ENCODE measurements around the gene RXRA.

Gene RXRA

GRCh38 chr9:134458207-134459108, 132.2 kb downstream of the RXRA start:
- Histone ChIP-seq H2AK5ac (ENCODE audit: low read length, severe bottlenecking) (peak overlapping the region; percentile 46), H2BK15ac (ENCODE audit: low read depth, poor library complexity, severe bottlenecking) (peak overlapping the region; percentile 99), H2BK5ac (ENCODE audit: low read depth, low read length, poor library complexity, severe bottlenecking) (no peak overlapping the region), H3K79me1 (replicated peaks; ENCODE audit: low read length, poor library complexity, severe bottlenecking) (no peaks in the 10 kb centered on the region), H3K27ac (ENCODE audit: low read length, poor library complexity, severe bottlenecking) (no peak overlapping the region), H3K18ac (ENCODE audit: low read depth in 1 of 2, low read length in 2 of 2) (peak overlapping the region; percentile 90 to 97), H3K9me3 (ENCODE audit: control insufficient read depth, low read length) (peaks cover 11% of the 10 kb centered on the region), H3K4me3 (ENCODE audit: insufficient read depth in 1 of 2, low read depth in 1 of 2, low read length in 2 of 2) (no peak overlapping the region), H2AFZ (ENCODE audit: low read depth, low read length) (no peak overlapping the region), H2BK12ac (ENCODE audit: low read length in 2 of 2) (peak overlapping the region; percentile 97 to 100), H2BK120ac (ENCODE audit: low read depth, low read length) (peak overlapping the region; percentile 90), H4K91ac (ENCODE audit: low read length) (peak overlapping the region; percentile 99), H3K27me3 (ENCODE audit: control insufficient read depth in 1 of 2, insufficient read depth in 1 of 2, low read length in 2 of 2) (no peaks in the 10 kb centered on the region), H3K4me1 (ENCODE audit: control insufficient read depth, insufficient read depth, low read depth, low read length) (peaks cover 50% of the 10 kb centered on the region), H3K4ac (ENCODE audit: low read depth in 1 of 2, low read length in 2 of 2) (peak overlapping the region; percentile 90), H3K9ac (ENCODE audit: low read length) (peak overlapping the region; percentile 48), H3K23ac (ENCODE audit: low read length in 2 of 2) (peak overlapping the region in 1 of 2 experiments; percentile 40), H3K36me3 (ENCODE audit: control insufficient read depth in 1 of 2, insufficient read depth in 2 of 2, low read depth in 1 of 2, low read length in 2 of 2) (no peaks in the 10 kb centered on the region), H4K8ac (ENCODE audit: low read length) (peak overlapping the region; percentile 79), H3K4me2 (ENCODE audit: low read length, poor library complexity, severe bottlenecking) (no peak overlapping the region), H3K14ac (ENCODE audit: low read length in 2 of 2) (peak overlapping the region in 1 of 2 experiments; percentile 66)
- peak; percentile 94 for DNase-seq
- 56% methylated on average over 20 of the region's 20 CpGs for WGBS

GRCh38 chr9:134459164-134459563, 132.9 kb downstream of the RXRA start:
- Histone ChIP-seq H2BK12ac (ENCODE audit: low read length in 2 of 2) (peak overlapping the region; percentile 92 to 97), H3K79me1 (replicated peaks; ENCODE audit: low read length, poor library complexity, severe bottlenecking) (no peaks in the 10 kb centered on the region), H3K36me3 (ENCODE audit: control insufficient read depth in 1 of 2, insufficient read depth in 2 of 2, low read depth in 1 of 2, low read length in 2 of 2) (no peaks in the 10 kb centered on the region), H4K91ac (ENCODE audit: low read length) (peak overlapping the region; percentile 76), H3K9ac (ENCODE audit: low read length) (no peak overlapping the region), H3K23ac (ENCODE audit: low read length in 2 of 2) (no peak overlapping the region), H2BK15ac (ENCODE audit: low read depth, poor library complexity, severe bottlenecking) (peak overlapping the region; percentile 82), H2BK5ac (ENCODE audit: low read depth, low read length, poor library complexity, severe bottlenecking) (no peak overlapping the region), H3K4me2 (ENCODE audit: low read length, poor library complexity, severe bottlenecking) (no peak overlapping the region), H4K8ac (ENCODE audit: low read length) (no peak overlapping the region), H3K4ac (ENCODE audit: low read depth in 1 of 2, low read length in 2 of 2) (peak overlapping the region in 1 of 2 experiments; percentile 50), H3K4me3 (ENCODE audit: insufficient read depth in 1 of 2, low read depth in 1 of 2, low read length in 2 of 2) (no peak overlapping the region), H2BK120ac (ENCODE audit: low read depth, low read length) (peak overlapping the region; percentile 90), H3K18ac (ENCODE audit: low read depth in 1 of 2, low read length in 2 of 2) (peak overlapping the region; percentile 30 to 97), H3K27me3 (ENCODE audit: control insufficient read depth in 1 of 2, insufficient read depth in 1 of 2, low read length in 2 of 2) (no peaks in the 10 kb centered on the region), H3K4me1 (ENCODE audit: control insufficient read depth, insufficient read depth, low read depth, low read length) (peaks cover 46% of the 10 kb centered on the region), H2AFZ (ENCODE audit: low read depth, low read length) (no peak overlapping the region), H3K27ac (ENCODE audit: low read length, poor library complexity, severe bottlenecking) (no peak overlapping the region), H2AK5ac (ENCODE audit: low read length, severe bottlenecking) (no peak overlapping the region), H3K14ac (ENCODE audit: low read length in 2 of 2) (no peak overlapping the region), H3K9me3 (ENCODE audit: control insufficient read depth, low read length) (peaks cover 11% of the 10 kb centered on the region)
- DNase-seq, result no peak
- 91% methylated on average over 8 of the region's 9 CpGs for WGBS

GRCh38 chr9:134459573-134459972, 133.3 kb downstream of the RXRA start:
- H3K4ac ChIP-seq (ENCODE audit: low read depth in 1 of 2, low read length in 2 of 2), result peak overlapping the region in 1 of 2 experiments; percentile 21
- H2BK5ac ChIP-seq (ENCODE audit: low read depth, low read length, poor library complexity, severe bottlenecking), result no peak overlapping the region
- no peak overlapping the region for H2BK120ac ChIP-seq (ENCODE audit: low read depth, low read length)
- peak overlapping the region; percentile 19 for H4K91ac ChIP-seq (ENCODE audit: low read length)
- H3K23ac ChIP-seq (ENCODE audit: low read length in 2 of 2), result no peak overlapping the region
- H2BK15ac ChIP-seq (ENCODE audit: low read depth, poor library complexity, severe bottlenecking), result peak overlapping the region; percentile 82
- no peak overlapping the region for H2AK5ac ChIP-seq (ENCODE audit: low read length, severe bottlenecking)
- H3K79me1 ChIP-seq (replicated peaks; ENCODE audit: low read length, poor library complexity, severe bottlenecking), result no peaks in the 10 kb centered on the region
- peak overlapping the region; percentile 4 for H2BK12ac ChIP-seq (ENCODE audit: low read length in 2 of 2)
- WGBS, result 88% methylated on average over 10 of the region's 10 CpGs
- H2AFZ ChIP-seq (ENCODE audit: low read depth, low read length), result no peak overlapping the region
- peaks cover 11% of the 10 kb centered on the region for H3K9me3 ChIP-seq (ENCODE audit: control insufficient read depth, low read length)
- no peak for DNase-seq
- no peaks in the 10 kb centered on the region for H3K27me3 ChIP-seq (ENCODE audit: control insufficient read depth in 1 of 2, insufficient read depth in 1 of 2, low read length in 2 of 2)
- no peak overlapping the region for H4K8ac ChIP-seq (ENCODE audit: low read length)
- H3K4me3 ChIP-seq (ENCODE audit: insufficient read depth in 1 of 2, low read depth in 1 of 2, low read length in 2 of 2), result no peak overlapping the region
- H3K14ac ChIP-seq (ENCODE audit: low read length in 2 of 2), result peak overlapping the region in 1 of 2 experiments; percentile 38
- peaks cover 43% of the 10 kb centered on the region for H3K4me1 ChIP-seq (ENCODE audit: control insufficient read depth, insufficient read depth, low read depth, low read length)
- H3K18ac ChIP-seq (ENCODE audit: low read depth in 1 of 2, low read length in 2 of 2), result peak overlapping the region in 1 of 2 experiments; percentile 13
- H3K9ac ChIP-seq (ENCODE audit: low read length), result no peak overlapping the region
- H3K27ac ChIP-seq (ENCODE audit: low read length, poor library complexity, severe bottlenecking), result no peak overlapping the region
- no peak overlapping the region for H3K4me2 ChIP-seq (ENCODE audit: low read length, poor library complexity, severe bottlenecking)
- no peaks in the 10 kb centered on the region for H3K36me3 ChIP-seq (ENCODE audit: control insufficient read depth in 1 of 2, insufficient read depth in 2 of 2, low read depth in 1 of 2, low read length in 2 of 2)

GRCh38 chr9:134460206-134460605, 134.0 kb downstream of the RXRA start:
- no peak overlapping the region for H3K23ac ChIP-seq (ENCODE audit: low read length in 2 of 2)
- H4K8ac ChIP-seq (ENCODE audit: low read length), result no peak overlapping the region
- H3K4me3 ChIP-seq (ENCODE audit: insufficient read depth in 1 of 2, low read depth in 1 of 2, low read length in 2 of 2), result no peak overlapping the region
- no peak overlapping the region for H2BK15ac ChIP-seq (ENCODE audit: low read depth, poor library complexity, severe bottlenecking)
- no peak overlapping the region for H2BK120ac ChIP-seq (ENCODE audit: low read depth, low read length)
- H2BK12ac ChIP-seq (ENCODE audit: low read length in 2 of 2), result peak overlapping the region in 1 of 2 experiments; percentile 51
- H4K91ac ChIP-seq (ENCODE audit: low read length), result no peak overlapping the region
- no peaks in the 10 kb centered on the region for H3K79me1 ChIP-seq (replicated peaks; ENCODE audit: low read length, poor library complexity, severe bottlenecking)
- no peak for DNase-seq
- H3K9me3 ChIP-seq (ENCODE audit: control insufficient read depth, low read length), result peaks cover 11% of the 10 kb centered on the region
- no peak overlapping the region for H3K4ac ChIP-seq (ENCODE audit: low read depth in 1 of 2, low read length in 2 of 2)
- no peak overlapping the region for H3K4me2 ChIP-seq (ENCODE audit: low read length, poor library complexity, severe bottlenecking)
- H2AFZ ChIP-seq (ENCODE audit: low read depth, low read length), result no peak overlapping the region
- H3K18ac ChIP-seq (ENCODE audit: low read depth in 1 of 2, low read length in 2 of 2), result peak overlapping the region in 1 of 2 experiments; percentile 13
- H3K27me3 ChIP-seq (ENCODE audit: control insufficient read depth in 1 of 2, insufficient read depth in 1 of 2, low read length in 2 of 2), result no peaks in the 10 kb centered on the region
- peaks cover 39% of the 10 kb centered on the region for H3K4me1 ChIP-seq (ENCODE audit: control insufficient read depth, insufficient read depth, low read depth, low read length)
- no peaks in the 10 kb centered on the region for H3K36me3 ChIP-seq (ENCODE audit: control insufficient read depth in 1 of 2, insufficient read depth in 2 of 2, low read depth in 1 of 2, low read length in 2 of 2)
- H2BK5ac ChIP-seq (ENCODE audit: low read depth, low read length, poor library complexity, severe bottlenecking), result no peak overlapping the region
- no peak overlapping the region for H3K27ac ChIP-seq (ENCODE audit: low read length, poor library complexity, severe bottlenecking)
- H3K9ac ChIP-seq (ENCODE audit: low read length), result no peak overlapping the region
- H3K14ac ChIP-seq (ENCODE audit: low read length in 2 of 2), result no peak overlapping the region
- WGBS, result 97% methylated on average over 12 of the region's 12 CpGs
- no peak overlapping the region for H2AK5ac ChIP-seq (ENCODE audit: low read length, severe bottlenecking)

All from mesenchymal stem cell (in vitro differentiated cells and primary cell).